Medulla oblongata (tissue), 1 donor: ENCODE measurements around the gene ATF3.

ENCODE experiments used
- DNase-seq: peaks from one replicate; pipeline ENCODE4 v3.0.0-alpha.2; 2015; ENCODE audit errors: extremely low spot score

ATF3 gene

DNA sequence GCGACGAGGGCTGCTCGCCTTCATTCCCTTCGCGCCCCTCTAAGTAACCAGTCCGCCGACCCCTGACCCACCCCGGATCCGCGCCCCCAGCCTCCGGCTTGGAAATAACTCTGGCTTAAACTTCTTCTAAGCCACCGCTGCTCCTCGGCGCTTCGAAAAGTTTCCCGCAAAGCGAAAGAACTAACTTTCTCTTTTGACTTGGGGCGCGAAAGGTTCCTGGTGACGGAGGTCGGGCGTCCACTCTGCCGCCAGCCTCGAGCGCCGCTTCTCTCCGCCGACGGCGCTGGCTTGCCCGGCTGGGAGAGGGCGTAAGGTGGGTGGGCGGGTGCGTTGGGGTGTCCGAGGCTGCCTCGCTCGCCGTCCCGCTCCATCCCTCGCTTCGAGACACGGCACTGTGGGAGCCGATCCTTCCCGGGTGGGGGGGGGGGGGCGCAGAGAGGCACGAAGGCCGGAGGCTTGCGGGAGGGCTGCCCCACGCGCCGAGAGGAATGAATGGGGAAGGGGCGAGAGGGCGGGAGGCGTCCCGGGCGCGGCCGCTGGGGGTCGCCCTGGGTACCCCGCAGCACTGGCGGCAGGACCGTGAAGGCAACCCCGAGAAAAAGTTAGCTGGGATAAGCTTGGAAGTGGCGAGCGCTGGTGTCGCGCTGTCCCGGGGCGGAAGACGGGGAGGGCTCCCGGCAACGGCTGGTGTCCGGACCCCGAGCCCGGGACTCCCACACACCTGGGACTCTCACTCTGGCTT lies 569 bp downstream of the ATF3 start:
- DNase-seq = peak; percentile 57

DNA sequence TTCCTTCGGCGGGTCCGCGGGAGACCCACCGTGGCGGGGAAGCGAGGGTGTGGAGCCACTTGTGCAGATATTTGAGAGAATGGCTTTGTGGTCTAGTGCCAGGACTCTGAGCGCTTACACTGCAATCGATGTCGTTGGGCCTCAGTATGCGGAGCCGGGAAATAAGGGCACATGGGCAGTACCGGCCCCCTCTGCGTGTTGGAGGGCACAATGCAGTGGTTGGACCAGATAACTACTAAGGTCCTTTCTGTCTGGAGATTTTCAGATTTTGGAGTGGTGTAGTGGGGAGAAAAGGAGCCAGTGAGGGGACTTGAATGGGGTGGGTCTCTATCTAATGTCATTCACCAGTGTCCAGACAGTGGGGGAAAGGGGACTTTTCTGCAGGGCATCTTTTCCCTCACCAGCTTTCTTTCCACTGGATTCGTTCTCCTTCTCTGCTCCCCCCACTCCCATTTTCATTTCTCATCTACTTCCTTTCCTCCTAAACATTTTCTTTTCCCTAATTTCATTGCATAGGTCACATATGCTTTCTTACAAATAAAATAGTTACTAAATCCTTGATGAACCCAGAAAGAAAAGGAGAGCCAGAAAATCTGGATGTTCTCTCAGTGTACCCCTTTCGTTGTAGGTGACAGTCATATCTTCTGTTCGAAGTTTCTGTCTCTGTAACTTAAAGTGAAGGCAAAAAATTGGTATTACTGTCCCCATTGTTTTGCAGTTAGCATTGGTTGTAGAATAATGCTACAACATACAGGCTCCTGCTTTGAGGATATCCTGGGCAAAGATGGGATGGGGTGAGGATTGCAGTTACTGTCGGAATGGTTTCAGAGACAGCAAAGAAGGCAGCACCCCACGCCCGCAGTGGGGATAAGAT lies 1.4 kb downstream of the ATF3 start:
- DNase-seq = peak; percentile 33

DNA sequence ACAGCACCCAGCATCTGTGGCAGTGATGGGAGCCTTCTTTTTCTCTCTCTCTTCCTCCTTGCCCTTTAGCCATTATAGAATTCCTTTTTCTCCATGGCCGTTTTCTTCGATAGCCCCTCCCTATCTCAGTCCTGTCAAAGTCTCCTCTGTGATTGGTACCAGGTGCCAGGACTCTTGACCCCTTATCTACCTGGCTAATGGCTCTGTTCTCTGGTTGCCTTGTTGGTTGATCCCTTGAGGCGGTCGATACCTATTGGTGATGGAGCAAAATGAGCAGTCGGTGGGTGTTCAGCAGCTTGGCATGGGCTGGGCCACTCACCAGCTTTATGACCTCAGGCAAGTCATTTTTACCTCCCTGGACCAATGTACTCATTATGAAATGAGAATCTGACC lies 2.0 kb downstream of the ATF3 start:
- no peak for DNase-seq

DNA sequence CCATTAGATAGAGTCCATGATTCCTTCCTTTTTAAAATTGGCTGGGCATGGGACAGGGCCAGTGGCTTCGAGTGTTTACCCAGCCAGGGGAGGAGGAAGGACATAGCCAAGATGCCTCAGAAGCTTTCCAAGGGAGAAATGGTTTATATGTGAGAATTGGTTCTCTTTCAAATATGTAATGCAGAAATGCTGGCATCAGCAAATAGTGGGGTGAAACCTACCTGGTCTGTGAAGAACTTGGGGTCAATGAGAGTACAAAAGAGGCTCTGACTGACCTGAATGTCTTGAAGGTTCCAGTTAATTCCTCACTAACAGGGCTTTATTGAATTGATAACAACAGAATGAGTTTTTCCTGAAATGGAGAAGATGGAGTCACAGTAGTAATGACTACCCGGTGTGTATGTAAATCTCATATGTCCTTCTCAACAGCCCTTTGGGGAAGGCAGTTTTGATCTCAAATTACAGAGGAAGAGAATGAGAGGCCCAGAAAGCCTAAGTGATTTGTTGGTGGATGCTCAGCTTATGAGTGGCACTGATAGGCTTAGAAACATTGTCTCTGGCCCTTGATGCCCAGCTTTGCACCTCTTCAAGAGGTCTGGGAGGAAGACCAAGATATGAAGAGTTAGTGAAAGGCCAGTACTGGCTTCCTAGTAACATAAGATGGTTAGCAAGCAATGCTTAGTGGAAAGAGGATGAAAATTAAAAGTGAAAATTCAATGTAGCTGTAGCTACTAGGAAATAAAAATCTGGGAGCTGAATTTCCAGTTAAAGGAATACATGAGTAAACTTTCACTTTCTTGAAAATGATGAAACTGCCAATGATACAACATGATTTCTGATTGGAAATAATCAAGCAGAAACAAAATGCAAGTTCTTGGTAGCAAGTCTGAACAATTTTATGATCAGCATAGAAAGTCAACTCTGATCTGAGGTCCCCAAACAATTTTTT lies 2.7 kb downstream of the ATF3 start:
- no peak for DNase-seq

DNA sequence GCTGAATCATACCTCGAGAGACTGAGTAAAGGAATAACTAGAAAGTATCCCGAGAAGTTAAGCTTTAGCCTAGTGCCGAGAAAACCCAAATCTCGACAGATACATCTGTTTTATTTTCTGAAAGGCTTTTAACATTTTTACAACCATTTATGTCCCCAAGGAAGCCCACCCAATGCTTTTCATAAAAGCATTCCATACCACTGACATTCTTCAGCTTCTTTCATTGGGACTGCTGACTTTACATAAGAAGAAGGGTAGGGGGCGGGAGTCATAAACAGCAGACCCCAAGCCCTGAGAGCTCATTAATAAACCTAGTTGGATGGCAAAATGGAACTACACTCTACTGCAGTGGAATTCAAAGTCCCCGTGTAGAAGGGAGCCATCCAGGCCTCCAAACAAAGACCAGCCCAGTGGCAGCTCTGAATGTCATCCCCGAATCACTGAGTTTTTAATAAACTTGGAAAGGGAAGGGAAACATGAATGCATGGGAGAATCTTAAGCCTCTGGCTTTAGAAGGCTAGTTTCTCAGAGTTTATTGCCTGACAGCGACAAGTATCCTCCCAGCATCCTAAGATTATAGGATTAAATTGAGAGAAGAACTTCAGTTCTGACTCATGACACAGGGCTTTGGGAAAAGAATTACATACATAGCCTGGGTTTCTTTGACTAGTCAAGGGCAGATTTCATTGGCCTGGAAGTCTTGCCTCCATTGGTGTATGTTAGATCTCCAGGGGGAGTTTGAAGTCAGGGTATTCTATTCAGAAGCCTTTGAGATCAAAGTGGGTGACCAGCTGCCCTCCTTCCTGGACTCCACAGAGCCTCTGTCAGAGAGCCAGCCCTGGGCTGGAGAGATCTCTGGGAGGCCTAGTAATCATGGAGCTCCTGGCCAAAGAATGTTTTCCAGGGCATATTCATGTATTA lies 3.7 kb downstream of the ATF3 start:
- DNase-seq = no peak

DNA sequence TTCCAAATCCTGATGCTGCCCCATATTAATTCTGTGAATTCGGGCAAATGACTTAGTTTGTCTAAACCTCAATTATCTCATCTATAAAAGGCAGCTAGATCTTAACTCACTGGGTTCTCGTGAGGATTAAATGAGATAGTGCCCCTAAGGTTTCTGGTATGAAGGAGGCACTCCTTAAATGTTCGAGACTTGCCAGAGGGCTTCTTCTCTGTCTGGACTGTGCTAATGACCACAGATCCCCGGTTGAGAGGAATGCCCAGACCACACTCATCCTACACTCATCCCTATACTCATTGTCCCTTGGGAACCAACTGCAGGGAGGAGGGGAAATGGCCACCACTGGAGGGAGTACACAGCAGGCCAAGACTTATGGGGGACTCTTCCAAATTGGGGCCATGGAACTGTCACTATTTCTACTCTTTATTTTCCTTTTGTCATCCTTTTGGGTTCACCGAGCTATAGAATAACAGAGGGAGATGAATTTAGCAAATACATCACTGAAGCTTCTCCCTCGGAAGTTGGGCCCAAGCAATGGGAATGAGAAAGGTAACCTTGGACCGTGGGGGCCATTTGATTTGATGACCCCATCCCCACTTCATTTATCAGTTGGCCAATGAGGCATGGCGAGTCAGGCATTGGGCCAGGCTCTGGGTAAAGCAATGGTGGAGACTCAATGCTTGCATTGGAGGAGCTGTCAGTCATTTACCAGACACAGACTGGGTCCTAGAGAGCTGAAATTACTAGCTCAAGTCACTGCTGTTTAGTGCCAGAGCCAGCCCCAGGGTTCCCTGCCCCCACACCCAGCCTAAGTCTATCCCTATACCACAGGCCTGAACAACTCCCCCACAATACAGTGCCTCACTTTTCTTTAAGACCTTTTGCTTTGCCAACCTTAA lies 5.1 kb downstream of the ATF3 start:
- DNase-seq = no peak

DNA sequence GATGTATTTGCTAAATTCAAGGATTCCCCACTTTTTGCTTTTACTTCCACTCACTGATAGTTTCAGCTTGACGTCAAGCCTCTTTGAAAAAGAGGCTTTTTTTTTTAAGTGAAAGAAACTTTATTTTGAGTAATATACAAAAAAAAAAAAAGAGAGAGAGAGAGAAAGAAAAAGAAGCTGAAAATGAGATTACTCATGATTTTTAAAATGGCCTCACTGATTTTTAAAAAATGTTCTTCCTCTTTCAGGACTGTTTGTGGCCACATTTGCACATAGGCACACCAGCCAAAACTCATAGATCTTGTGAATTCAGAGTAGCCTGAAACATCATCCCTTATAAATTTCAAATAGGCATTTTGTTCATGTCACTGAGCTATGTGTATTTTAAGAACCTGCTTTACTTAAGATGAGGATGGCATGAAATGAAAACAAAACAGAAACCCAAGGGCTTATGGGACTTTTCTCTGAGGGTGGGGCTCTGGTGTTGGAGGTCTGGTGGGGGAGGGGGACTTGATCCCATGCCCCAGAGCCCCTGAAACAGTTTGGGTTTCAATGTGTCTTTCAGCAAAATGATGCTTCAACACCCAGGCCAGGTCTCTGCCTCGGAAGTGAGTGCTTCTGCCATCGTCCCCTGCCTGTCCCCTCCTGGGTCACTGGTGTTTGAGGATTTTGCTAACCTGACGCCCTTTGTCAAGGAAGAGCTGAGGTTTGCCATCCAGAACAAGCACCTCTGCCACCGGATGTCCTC lies 6.1 kb downstream of the ATF3 start:
- no peak for DNase-seq

DNA sequence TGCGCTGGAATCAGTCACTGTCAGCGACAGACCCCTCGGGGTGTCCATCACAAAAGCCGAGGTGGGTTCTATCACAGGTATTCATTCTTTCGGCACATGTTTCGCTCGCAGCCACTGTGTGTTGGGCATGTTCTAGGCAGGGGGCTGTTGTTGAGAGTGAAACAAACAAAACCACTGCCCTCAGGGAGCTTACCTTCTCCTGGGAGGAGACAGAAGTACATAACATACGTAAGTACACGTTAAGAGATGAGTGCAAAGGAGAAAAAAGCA lies 6.6 kb downstream of the ATF3 start:
- DNase-seq = no peak

DNA sequence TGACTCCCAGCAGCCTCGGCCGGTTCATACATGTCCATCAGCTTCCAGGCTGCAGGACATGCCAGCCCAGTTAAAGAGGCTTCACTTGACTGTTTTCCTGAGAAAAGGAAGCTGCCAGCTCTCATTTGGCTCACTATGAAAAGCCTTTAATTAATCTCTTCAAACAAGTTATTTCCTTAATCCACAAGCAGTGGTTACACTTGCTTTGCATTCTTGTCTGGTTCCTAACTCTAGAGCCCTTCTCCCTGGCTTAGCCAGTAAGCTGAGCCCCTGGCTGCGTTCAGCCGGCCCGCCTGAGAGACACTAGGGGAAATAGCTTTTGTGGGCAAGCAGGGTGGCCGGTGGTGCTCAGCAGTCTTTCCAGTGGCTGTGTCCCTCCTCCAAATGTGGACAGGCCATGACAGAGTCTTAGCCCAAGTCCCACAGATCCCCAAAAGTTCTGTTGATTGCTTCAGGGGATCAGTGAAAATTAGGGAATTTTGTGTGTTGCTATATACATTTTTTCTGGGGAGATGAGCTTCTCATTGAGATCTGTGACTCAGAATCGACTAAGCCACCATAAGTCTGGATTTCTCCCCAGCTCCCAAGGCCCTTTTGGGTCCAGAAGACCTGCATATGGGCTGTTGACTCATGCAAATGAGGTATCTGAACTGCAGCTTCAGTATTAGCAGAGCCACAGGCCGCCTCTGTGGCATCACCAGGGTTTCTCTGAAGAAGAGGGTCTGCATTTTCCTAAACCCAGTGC lies 10.1 kb downstream of the ATF3 start:
- no peak for DNase-seq

DNA sequence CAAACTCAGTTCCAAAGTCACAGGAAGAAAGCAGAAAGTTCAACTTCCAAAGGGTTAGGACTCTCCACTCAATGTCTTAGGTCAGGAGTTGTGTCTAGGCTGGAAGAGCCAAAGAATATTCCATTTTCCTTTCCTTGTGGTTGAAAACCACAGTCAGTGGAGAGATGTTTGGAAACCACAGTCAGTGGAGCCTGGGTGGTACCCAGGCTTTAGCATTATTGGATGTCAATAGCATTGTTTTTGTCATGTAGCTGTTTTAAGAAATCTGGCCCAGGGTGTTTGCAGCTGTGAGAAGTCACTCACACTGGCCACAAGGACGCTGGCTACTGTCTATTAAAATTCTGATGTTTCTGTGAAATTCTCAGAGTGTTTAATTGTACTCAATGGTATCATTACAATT lies 11.7 kb downstream of the ATF3 start:
- DNase-seq = no peak

DNA sequence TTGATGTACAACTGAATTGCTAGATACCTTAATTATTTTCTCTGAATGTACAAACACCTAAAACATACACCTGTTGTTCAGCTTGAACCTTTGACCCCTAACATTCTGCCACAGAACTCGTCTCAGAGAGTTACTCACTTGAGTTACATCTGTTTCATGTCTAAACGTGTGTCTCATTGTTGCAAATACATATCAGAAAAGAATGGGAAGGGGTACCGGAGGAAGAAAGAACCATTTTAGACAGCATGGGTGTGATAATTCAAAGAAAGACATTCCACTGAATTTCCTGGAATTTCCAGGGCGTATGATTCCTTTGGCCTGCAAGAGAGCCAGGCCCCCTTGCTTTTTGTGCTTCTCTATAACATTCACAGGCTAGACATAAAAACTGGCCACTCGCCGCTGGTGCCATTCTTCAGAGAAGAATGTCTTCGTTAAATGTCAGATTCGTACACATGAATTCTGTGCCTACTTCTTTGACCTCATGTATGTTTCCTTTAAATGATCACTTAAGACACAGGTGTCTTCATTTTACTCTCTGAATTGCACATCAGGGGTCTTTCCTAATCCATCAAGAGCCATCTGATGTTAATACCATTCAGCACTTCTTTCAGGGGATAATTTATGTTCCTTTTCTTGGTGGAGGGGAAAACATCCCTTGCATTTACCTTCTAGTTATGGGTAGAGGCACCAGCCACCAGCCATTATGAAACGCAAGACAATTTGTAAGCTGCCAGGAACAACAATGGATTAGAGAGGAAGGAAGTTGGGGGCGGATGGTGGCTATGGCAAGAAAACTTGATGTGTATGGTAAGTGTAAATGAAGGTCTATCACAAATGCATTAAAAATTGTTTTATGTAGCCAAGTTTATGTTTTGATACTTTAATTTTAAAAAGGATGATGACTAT lies 12.7 kb downstream of the ATF3 start:
- DNase-seq = peak; percentile 2

DNA sequence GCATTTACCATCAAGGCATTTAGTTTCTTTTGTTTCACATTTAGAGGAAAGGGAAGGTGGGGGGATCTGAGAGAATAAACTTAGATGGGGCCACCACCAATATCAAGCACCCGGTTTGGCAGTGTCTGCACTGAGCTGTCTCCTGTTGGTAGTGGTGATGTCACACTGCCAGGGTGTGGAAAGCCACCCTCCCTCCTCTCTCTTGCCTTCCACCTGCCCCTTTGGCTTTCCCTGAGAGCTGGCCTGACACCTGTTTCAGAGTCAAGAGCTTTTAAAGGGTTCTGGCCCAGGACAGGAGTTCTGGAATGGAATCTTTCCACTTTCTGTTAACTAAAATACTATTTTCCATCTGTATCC lies 13.4 kb downstream of the ATF3 start:
- no peak for DNase-seq

DNA sequence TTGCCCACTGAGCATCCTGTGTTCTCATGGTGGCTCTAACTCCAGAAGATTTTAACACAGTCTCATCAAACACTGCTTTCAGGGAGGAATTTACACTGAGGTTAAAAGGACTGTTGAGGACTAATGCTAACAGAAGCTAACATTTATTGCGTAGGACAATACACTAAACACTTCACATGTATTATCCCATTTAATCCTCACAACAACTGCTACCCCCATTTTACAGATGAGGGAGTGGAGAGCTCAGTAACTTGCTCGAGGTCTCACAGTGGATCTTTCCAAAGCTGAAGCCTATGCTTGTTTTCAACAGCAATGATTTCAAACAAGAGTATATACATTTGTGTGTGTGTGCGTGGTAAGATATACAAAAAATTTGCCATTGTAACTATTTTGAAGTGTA lies 13.9 kb downstream of the ATF3 start:
- DNase-seq = no peak

DNA sequence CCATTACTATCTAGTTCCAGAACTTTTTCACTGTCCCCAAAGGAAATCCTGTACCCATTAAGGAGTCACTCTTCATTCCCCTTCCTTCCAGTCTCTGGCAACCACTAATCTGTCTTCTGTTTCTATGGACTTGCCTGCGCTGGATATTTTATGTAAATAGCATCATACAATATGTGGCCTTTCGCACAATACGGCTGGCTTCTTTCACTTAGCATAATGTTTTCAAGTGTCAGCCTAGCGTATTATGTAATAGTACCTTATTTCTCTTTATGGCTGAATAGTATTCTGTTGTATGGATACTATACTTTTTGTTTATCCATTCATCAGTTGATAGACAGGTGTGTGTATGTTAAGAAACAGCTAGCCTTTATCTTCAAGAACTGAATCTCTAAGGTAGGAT lies 14.3 kb downstream of the ATF3 start:
- no peak for DNase-seq

DNA sequence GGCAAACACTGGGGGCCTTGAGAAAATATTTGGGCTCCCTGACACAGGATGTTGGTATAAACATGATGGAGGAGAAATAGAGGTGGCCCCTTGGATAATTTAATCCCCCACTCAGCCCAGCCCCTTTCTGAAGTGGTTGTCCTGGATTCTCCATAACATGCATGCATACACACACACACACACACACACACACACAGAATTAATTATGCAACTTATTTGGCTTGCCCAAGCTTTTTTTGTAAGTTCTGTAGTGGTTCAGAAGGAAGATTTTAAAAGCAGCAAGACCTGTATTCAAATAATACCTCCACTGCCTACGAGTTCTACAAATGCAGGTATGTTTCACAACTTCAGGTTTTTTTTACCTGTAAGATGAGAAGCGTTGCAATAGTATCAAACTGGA lies 15.0 kb downstream of the ATF3 start:
- no peak for DNase-seq

DNA sequence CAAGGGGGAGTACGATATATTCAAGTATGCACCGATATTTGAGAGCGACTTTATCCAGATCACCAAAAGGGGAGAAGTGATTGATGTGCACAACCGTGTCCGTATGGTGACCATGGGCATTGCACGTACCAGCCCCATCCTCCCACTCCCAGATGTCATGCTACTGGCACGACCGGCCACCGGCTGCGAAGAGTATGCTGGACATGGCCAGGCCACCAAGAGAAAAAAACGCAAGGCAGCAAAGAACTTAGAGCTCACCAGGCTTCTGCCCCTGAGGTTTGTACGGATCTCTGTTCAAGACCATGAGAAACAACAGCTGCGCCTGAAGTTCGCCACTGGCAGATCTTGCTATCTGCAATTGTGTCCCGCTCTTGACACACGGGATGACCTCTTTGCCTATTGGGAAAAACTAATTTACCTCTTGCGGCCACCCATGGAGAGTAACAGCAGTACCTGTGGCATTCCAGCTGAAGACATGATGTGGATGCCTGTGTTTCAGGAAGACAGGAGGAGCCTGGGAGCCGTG lies 16.5 kb downstream of the ATF3 start:
- DNase-seq = no peak

DNA sequence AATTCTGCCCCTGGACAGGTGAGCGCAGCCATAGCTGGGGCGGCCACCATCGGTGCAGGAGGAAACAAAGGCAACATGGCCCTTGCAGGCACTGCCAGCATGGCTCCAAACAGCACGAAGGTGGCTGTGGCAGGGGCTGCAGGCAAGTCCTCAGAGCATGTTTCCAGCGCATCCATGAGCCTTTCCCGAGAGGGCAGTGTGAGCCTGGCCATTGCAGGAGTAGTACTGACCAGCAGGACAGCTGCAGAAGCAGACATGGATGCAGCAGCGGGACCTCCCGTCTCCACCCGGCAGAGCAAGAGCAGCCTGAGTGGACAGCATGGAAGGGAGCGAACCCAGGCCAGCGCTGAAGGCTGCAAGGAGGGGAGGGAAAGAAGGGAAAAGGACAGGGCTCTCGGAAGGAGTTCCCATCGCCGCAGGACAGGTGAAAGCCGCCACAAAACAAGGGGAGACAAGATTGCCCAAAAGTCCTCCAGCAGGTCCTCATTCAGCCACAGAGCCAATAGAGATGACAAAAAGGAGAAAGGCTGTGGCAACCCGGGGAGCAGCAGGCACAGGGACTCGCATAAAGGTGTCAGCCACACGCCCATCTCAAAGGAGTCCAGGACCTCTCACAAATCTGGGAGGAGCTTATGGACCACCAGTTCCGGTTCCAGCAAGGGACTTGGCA lies 17.4 kb downstream of the ATF3 start:
- DNase-seq = no peak
